Activated B cell treated with CpG ODN at 0.5 μM for 24 hours (primary cell): ENCODE results near the gene SYMPK. TPM values are rescaled to one million over a fixed set of nuclear protein-coding genes. Genes with fewer than 3 reads are reported as not detected.

ENCODE experiments used
- ATAC-seq: fragments of 200-7000 bp; cut with Tn5 transposase; one replicate; pipeline ENCODE4 v1.10.0; 2021; ENCODE audit warnings: low read depth, mild to moderate bottlenecking, moderate library complexity
- CTCF ChIA-PET: fragments of 350-600 bp; sonication (Branson Sonifier 250); formaldehyde crosslinking; loops from one replicate; lab custom pipeline; 2021; ENCODE audit warnings: antibody characterized with exemption; lab: Charles Lee
- POLR2A ChIA-PET: fragments of 350-600 bp; sonication (Branson Sonifier 250); formaldehyde crosslinking; loops from one replicate; lab custom pipeline; 2021; ENCODE audit warnings: antibody characterized with exemption; lab: Charles Lee
- DNase-seq: peaks from one replicate; pipeline ENCODE4 v3.0.0; 2022
- H3K27ac Mint-ChIP-seq: one replicate; pipeline ENCODE4 v1.8.0; 2020; ENCODE audit warnings: mixed read lengths
- H3K27me3 Mint-ChIP-seq: one replicate; pipeline ENCODE4 v1.8.0; 2021; ENCODE audit warnings: mixed read lengths
- H3K36me3 Mint-ChIP-seq: one replicate; pipeline ENCODE4 v1.8.0; 2021; ENCODE audit warnings: low read depth, mixed read lengths
- H3K4me1 Mint-ChIP-seq: one replicate; pipeline ENCODE4 v1.8.0; 2021; ENCODE audit warnings: mixed read lengths
- H3K4me3 Mint-ChIP-seq: one replicate; pipeline ENCODE4 v1.8.0; 2020; ENCODE audit warnings: mild to moderate bottlenecking, mixed read lengths
- H3K9me3 Mint-ChIP-seq: one replicate; pipeline ENCODE4 v1.8.0; 2020; ENCODE audit warnings: mixed read lengths
- CTCF ChIP-seq: fragments of 200-600 bp; IDR thresholded peaks from one replicate; pipeline ENCODE4 v1.8.0; 2022; ENCODE audit warnings: antibody characterized with exemption, mild to moderate bottlenecking
- intact Hi-C: fragments of 100-400 bp; cut with micrococcal nuclease; formaldehyde crosslinking; loops from one replicate; pipeline ENCODE4 v1.15.1; 2024
- total RNA-seq: library from RNA; stranded (reverse); gene quantifications from 2 replicates; pipeline ENCODE4 v1.2.3, GENCODE V29; 2022

SYMPK gene
- total RNA-seq, 1 donor from 2014 or later: 150 TPM

- Mint-ChIP-seq H3K27ac (no peak overlapping the region), H3K4me3 (no peak overlapping the region), H3K4me1 (no peaks in the 10 kb centered on the region), H3K27me3 (no peaks in the 10 kb centered on the region), H3K36me3 (peaks cover 89% of the 10 kb centered on the region), H3K9me3 (no peaks in the 10 kb centered on the region)
- ATAC-seq (no peak), DNase-seq (no peak)
- POLR2A ChIA-PET: no interaction called here
- intact Hi-C loops: no loop called here
- CTCF ChIA-PET: interaction anchor here (0.8 kb wide), 1 partner anchor 12 kb away, joined by 3 read pairs; no protein-coding TSS in a partner anchor
- TF ChIP-seq CTCF: no peak
These were observed 34.0 kb downstream of the SYMPK start for GRCh38 chr19:45828945-45829344.

GRCh38 chr19:45828523-45828922 lies 34.4 kb downstream of the SYMPK start:
- DNase-seq (no peak), ATAC-seq (no peak)
- Mint-ChIP-seq H3K36me3 (peaks cover 88% of the 10 kb centered on the region), H3K9me3 (no peaks in the 10 kb centered on the region), H3K4me1 (no peaks in the 10 kb centered on the region), H3K4me3 (no peak overlapping the region), H3K27ac (no peak overlapping the region), H3K27me3 (no peaks in the 10 kb centered on the region)
- intact Hi-C loops: no loop called here
- ChIA-PET POLR2A (no interaction called here), CTCF (interaction anchor here (0.8 kb wide), 1 partner anchor 12 kb away, joined by 3 read pairs; no protein-coding TSS in a partner anchor)
- no peak for TF ChIP-seq CTCF

- Mint-ChIP-seq H3K27me3 (no peaks in the 10 kb centered on the region), H3K4me1 (no peaks in the 10 kb centered on the region), H3K4me3 (no peak overlapping the region), H3K9me3 (no peaks in the 10 kb centered on the region), H3K27ac (peak overlapping the region; percentile 12), H3K36me3 (peaks cover 94% of the 10 kb centered on the region)
- DNase-seq (no peak), ATAC-seq (no peak)
- no peak for TF ChIP-seq CTCF
- ChIA-PET CTCF (interaction anchor here (1.2 kb wide), 1 partner anchor 28 kb away, joined by 3 read pairs; no protein-coding TSS in a partner anchor), POLR2A (no interaction called here)
- intact Hi-C loops: no loop called here
These were observed 35.4 kb downstream of the SYMPK start for GRCh38 chr19:45827459-45828093.

GRCh38 chr19:45826934-45827333 lies 36.0 kb downstream of the SYMPK start:
- no peaks in the 10 kb centered on the region for H3K9me3 Mint-ChIP-seq
- no peak for ATAC-seq
- no peak overlapping the region for H3K27ac Mint-ChIP-seq

More at GRCh38 chr19:45826934-45827333, 36.0 kb downstream of the SYMPK start:
- ChIA-PET POLR2A (no interaction called here), CTCF (interaction anchor here (1.2 kb wide), 1 partner anchor 28 kb away, joined by 3 read pairs; no protein-coding TSS in a partner anchor)
- Mint-ChIP-seq H3K4me1 (no peaks in the 10 kb centered on the region), H3K27me3 (no peaks in the 10 kb centered on the region), H3K36me3 (peaks cover 93% of the 10 kb centered on the region), H3K4me3 (no peak overlapping the region)
- no peak for TF ChIP-seq CTCF
- intact Hi-C loops: no loop called here
- DNase-seq: no peak
